Mammary epithelial cell (primary cell): ENCODE measurements around the gene SEMA3A.

Experiments used
- EZH2 ChIP-seq: IDR thresholded peaks from 2 replicates; pipeline ENCODE4 v1.6.1; 2012; ENCODE audit warnings: low read length, inconsistent platforms, borderline replicate concordance
- TF ChIP-seq, protein P1 (sequence below), 2 donors: IDR thresholded peaks in 1 of 2; conservative IDR thresholded peaks in 1 of 2; 2 replicates each; pipeline ENCODE4 v1.5.1; 2011 to 2012; ENCODE audit warnings: inconsistent platforms in 2 of 2, low read length in 2 of 2, mild to moderate bottlenecking in 2 of 2, control low read depth in 1 of 2, low read depth in 1 of 2; ENCODE audit not compliant: insufficient read depth in 1 of 2; ENCODE audit errors: extremely low read depth in 1 of 2

DNA sequence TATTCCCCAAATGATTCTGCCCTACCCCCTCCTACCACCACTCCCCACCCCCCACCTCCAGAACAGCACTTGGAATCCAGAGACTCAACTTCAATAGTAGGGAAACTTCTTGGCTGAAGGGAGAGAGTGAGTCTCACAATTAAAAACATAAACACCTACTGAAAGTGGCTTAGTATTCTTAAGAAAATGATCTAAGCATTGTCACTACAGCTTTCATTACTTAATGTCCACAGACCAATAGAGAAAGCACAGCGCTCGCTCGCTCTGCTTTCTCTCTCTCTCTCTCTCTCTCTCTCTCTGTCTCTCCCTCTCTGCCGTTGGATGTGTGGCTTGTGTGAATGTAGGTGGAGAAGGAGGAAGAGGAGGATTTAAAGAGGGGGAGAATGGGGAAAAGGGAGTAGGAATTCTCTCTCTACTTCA, 1.5 kb upstream of the SEMA3A start:
- TF ChIP-seq, protein P1, sequence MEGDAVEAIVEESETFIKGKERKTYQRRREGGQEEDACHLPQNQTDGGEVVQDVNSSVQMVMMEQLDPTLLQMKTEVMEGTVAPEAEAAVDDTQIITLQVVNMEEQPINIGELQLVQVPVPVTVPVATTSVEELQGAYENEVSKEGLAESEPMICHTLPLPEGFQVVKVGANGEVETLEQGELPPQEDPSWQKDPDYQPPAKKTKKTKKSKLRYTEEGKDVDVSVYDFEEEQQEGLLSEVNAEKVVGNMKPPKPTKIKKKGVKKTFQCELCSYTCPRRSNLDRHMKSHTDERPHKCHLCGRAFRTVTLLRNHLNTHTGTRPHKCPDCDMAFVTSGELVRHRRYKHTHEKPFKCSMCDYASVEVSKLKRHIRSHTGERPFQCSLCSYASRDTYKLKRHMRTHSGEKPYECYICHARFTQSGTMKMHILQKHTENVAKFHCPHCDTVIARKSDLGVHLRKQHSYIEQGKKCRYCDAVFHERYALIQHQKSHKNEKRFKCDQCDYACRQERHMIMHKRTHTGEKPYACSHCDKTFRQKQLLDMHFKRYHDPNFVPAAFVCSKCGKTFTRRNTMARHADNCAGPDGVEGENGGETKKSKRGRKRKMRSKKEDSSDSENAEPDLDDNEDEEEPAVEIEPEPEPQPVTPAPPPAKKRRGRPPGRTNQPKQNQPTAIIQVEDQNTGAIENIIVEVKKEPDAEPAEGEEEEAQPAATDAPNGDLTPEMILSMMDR (conservative IDR thresholded peaks at IDR 0.05 in 1 of 2, IDR thresholded peaks at IDR 0.05 in 1 of 2; ENCODE audit: extremely low read depth in 1 of 2, insufficient read depth in 1 of 2, low read depth in 1 of 2, low read length in 2 of 2), result no peak
- TF ChIP-seq EZH2, result no peak
